Activated T-cell treated with anti-CD3 and anti-CD28 coated beads, Interleukin-2, amount 50 U/mL, for 1 hour (primary cell): ENCODE results near the gene PIEZO2.

Source experiments
- DNase-seq: peaks from one replicate; pipeline ENCODE4 v3.0.0-alpha.2; 2020

PIEZO2 gene

GRCh38 chr18:11024928-11025669 lies 124.3 kb downstream of the PIEZO2 start:
- no peak for DNase-seq

- no peak for DNase-seq
These were observed 127.9 kb downstream of the PIEZO2 start for GRCh38 chr18:11021477-11021876.

GRCh38 chr18:11020877-11021414 lies 128.4 kb downstream of the PIEZO2 start:
- no peak for DNase-seq

GRCh38 chr18:11020161-11020853 lies 129.1 kb downstream of the PIEZO2 start:
- no peak for DNase-seq

- no peak for DNase-seq
These were observed 129.9 kb downstream of the PIEZO2 start for GRCh38 chr18:11019295-11020105.

GRCh38 chr18:11009869-11010268 lies 139.5 kb downstream of the PIEZO2 start:
- no peak for DNase-seq

- DNase-seq, result no peak
These were observed 140.2 kb downstream of the PIEZO2 start for GRCh38 chr18:11009147-11009546.

- DNase-seq, result no peak
These were observed 140.9 kb downstream of the PIEZO2 start for GRCh38 chr18:11008505-11008904.

GRCh38 chr18:11005528-11005927 lies 143.8 kb downstream of the PIEZO2 start:
- DNase-seq, result no peak

- DNase-seq, result no peak
These were observed 144.4 kb downstream of the PIEZO2 start for GRCh38 chr18:11004951-11005350.

- DNase-seq, result no peak
These were observed 145.1 kb downstream of the PIEZO2 start for GRCh38 chr18:11004294-11004693.

GRCh38 chr18:11002796-11003195 lies 146.6 kb downstream of the PIEZO2 start:
- DNase-seq, result no peak

GRCh38 chr18:11002277-11002676 lies 147.1 kb downstream of the PIEZO2 start:
- no peak for DNase-seq

GRCh38 chr18:11000071-11000470 lies 149.3 kb downstream of the PIEZO2 start:
- DNase-seq, result no peak

- DNase-seq, result no peak
These were observed 151.5 kb downstream of the PIEZO2 start for GRCh38 chr18:10997885-10998284.

GRCh38 chr18:10995550-10995949 lies 153.8 kb downstream of the PIEZO2 start:
- DNase-seq, result no peak

- no peak for DNase-seq
These were observed 159.9 kb downstream of the PIEZO2 start for GRCh38 chr18:10989486-10989885.

- DNase-seq, result no peak
These were observed 163.7 kb downstream of the PIEZO2 start for GRCh38 chr18:10985689-10986088.

- DNase-seq, result no peak
These were observed 170.0 kb downstream of the PIEZO2 start for GRCh38 chr18:10979411-10979810.

GRCh38 chr18:10977042-10977441 lies 172.3 kb downstream of the PIEZO2 start:
- DNase-seq, result no peak

GRCh38 chr18:10973567-10974203 lies 175.7 kb downstream of the PIEZO2 start:
- DNase-seq, result no peak

GRCh38 chr18:10971717-10972116 lies 177.7 kb downstream of the PIEZO2 start:
- no peak for DNase-seq

GRCh38 chr18:10965119-10965518 lies 184.2 kb downstream of the PIEZO2 start:
- DNase-seq, result no peak
